GM12878 (cell line): ENCODE results near the gene WASF1. TPM values are rescaled to one million over a fixed set of nuclear protein-coding genes. Genes with fewer than 3 reads are reported as not detected.

Experiments used
- ATF7 ChIP-seq: fragments of 450-650 bp; IDR thresholded peaks from 2 replicates; pipeline ENCODE4 v1.6.1; 2016; ENCODE audit warnings: low read depth, mild to moderate bottlenecking
- EED ChIP-seq: sonication (generic); IDR thresholded peaks from 2 replicates; pipeline ENCODE4 v1.6.1; 2016; ENCODE audit warnings: antibody characterized with exemption, low read depth
- FOXM1 ChIP-seq: IDR thresholded peaks from 2 replicates; pipeline ENCODE4 v1.6.1; 2012; ENCODE audit warnings: low read depth, mild to moderate bottlenecking, inconsistent platforms, low read length, moderate library complexity
- IRF4 ChIP-seq: IDR thresholded peaks from 2 replicates; pipeline ENCODE4 v1.6.1; 2011; ENCODE audit warnings: low read depth, low read length
- MTA2 ChIP-seq: fragments of 450-650 bp; IDR thresholded peaks from 2 replicates; pipeline ENCODE4 v1.6.1; 2016; ENCODE audit warnings: low read depth, mild to moderate bottlenecking, moderate library complexity
- PML ChIP-seq: IDR thresholded peaks from 2 replicates; pipeline ENCODE4 v1.6.1; 2012; ENCODE audit warnings: low read length, inconsistent platforms
- POLR2A ChIP-seq: IDR thresholded peaks from 2 replicates; pipeline ENCODE4 v1.6.1; 2011; ENCODE audit warnings: low read depth, mild to moderate bottlenecking, low read length
- SIX5 ChIP-seq: IDR thresholded peaks from 2 replicates; pipeline ENCODE4 v1.6.1; 2011; ENCODE audit warnings: mild to moderate bottlenecking, low read depth, low read length, moderate library complexity; ENCODE audit not compliant: severe bottlenecking
- SP1 ChIP-seq: IDR thresholded peaks from one replicate; pipeline ENCODE4 v1.6.1; 2011; ENCODE audit warnings: low read depth, low read length
- SPI1 ChIP-seq: IDR thresholded peaks from 2 replicates; pipeline ENCODE4 v1.6.1; 2011; ENCODE audit warnings: low read depth, mild to moderate bottlenecking, low read length, moderate library complexity, borderline replicate concordance; ENCODE audit not compliant: insufficient read depth
- SREBF1 ChIP-seq: IDR thresholded peaks from 2 replicates; pipeline ENCODE4 v1.6.1; 2012; ENCODE audit warnings: mild to moderate bottlenecking, low read length
- STAT3 ChIP-seq: IDR thresholded peaks from 2 replicates; pipeline ENCODE4 v1.6.1; 2011; ENCODE audit warnings: low read depth, low read length, improper control_type of control experiment
- TBL1XR1 ChIP-seq: IDR thresholded peaks from 2 replicates; pipeline ENCODE4 v1.6.1; 2012; ENCODE audit warnings: low read depth, low read length, improper control_type of control experiment
- ZNF207 ChIP-seq: fragments of 450-650 bp; IDR thresholded peaks from 2 replicates; pipeline ENCODE4 v1.6.1; 2014; ENCODE audit warnings: antibody characterized with exemption, mild to moderate bottlenecking, borderline replicate concordance
- ZSCAN29 ChIP-seq: fragments of 450-650 bp; IDR thresholded peaks from 2 replicates; pipeline ENCODE4 v1.6.1; 2017; ENCODE audit warnings: mild to moderate bottlenecking, moderate library complexity
- polyA plus RNA-seq, 11 experiments: library from polyadenylated mRNA; depleted of rRNA in 4 of 11; unstranded in 6 of 11; stranded (reverse) in 5 of 11; fragments of >200 nt; fragmentation: Nextera tagmentation in 4 of 11; fragmentation: Illumina TruSeq in 1 of 11; extraction: Ambion mirVana in 4 of 11; extraction: Trizol in 1 of 11; gene quantifications; 1 replicate in 1 of 11; 2 replicates in 10 of 11; pipeline versions ENCODE4 v1.2.1 to v1.2.3, GENCODE V29; 2011 to 2016; ENCODE audit warnings: inconsistent platforms in 2 of 11, missing spikeins in 2 of 11, low read depth in 1 of 11
- total RNA-seq, 4 experiments: library from RNA; depleted of rRNA in 3 of 4; stranded (reverse); fragments of >200 nt in 3 of 4; fragmentation: Illumina TruSeq in 1 of 4; extraction: Trizol in 1 of 4; gene quantifications; 2 replicates each; pipeline versions ENCODE4 v1.2.1 to v1.2.3, GENCODE V29; 2013 to 2021
- TF ChIP-seq, protein P1 (sequence below): fragments of 450-650 bp; IDR thresholded peaks from 2 replicates; pipeline ENCODE4 v1.6.1; 2017; ENCODE audit warnings: mild to moderate bottlenecking, moderate library complexity
- TF ChIP-seq, protein P2 (sequence below): fragments of 450-650 bp; formaldehyde crosslinking; IDR thresholded peaks from 2 replicates; pipeline ENCODE4 v1.4.0; 2022; ENCODE audit warnings: mild to moderate bottlenecking, moderate library complexity
- TF ChIP-seq, protein P3 (sequence below): IDR thresholded peaks from 2 replicates; pipeline ENCODE4 v1.6.1; 2011; ENCODE audit warnings: borderline replicate concordance, low read depth, mild to moderate bottlenecking, moderate library complexity, low read length; ENCODE audit not compliant: insufficient read depth, poor library complexity, severe bottlenecking
- TF ChIP-seq, protein P4 (sequence below): fragments of 450-650 bp; IDR thresholded peaks from 2 replicates; pipeline ENCODE4 v1.6.1; 2014; ENCODE audit warnings: mild to moderate bottlenecking

The WASF1 gene
- total and polyA plus RNA-seq, 10 of the 15 experiments (the other 5 are each of a cell fraction or from before 2014, with no cell fraction given): 1.3 to 10.2 (median 4.5) TPM

DNA sequence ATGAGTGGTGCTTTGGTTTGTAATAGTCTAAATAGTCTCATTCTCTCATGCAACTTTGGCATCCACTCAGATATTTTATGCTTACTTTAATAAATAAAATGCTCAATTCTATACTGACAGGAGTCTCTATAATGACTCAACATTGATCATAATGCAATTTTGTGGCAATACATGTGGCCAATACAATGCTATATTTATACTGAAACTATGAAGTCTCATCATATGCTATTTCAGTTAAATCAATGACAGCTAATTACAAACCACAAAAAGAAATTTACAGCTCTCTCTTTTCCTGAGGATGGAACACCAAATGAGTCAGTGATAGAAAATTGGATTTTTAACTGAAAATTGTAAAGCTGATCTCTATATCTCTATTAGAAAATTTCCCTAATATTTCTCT lies 77.1 kb downstream of the WASF1 start (continued):
- TF ChIP-seq, protein P1, sequence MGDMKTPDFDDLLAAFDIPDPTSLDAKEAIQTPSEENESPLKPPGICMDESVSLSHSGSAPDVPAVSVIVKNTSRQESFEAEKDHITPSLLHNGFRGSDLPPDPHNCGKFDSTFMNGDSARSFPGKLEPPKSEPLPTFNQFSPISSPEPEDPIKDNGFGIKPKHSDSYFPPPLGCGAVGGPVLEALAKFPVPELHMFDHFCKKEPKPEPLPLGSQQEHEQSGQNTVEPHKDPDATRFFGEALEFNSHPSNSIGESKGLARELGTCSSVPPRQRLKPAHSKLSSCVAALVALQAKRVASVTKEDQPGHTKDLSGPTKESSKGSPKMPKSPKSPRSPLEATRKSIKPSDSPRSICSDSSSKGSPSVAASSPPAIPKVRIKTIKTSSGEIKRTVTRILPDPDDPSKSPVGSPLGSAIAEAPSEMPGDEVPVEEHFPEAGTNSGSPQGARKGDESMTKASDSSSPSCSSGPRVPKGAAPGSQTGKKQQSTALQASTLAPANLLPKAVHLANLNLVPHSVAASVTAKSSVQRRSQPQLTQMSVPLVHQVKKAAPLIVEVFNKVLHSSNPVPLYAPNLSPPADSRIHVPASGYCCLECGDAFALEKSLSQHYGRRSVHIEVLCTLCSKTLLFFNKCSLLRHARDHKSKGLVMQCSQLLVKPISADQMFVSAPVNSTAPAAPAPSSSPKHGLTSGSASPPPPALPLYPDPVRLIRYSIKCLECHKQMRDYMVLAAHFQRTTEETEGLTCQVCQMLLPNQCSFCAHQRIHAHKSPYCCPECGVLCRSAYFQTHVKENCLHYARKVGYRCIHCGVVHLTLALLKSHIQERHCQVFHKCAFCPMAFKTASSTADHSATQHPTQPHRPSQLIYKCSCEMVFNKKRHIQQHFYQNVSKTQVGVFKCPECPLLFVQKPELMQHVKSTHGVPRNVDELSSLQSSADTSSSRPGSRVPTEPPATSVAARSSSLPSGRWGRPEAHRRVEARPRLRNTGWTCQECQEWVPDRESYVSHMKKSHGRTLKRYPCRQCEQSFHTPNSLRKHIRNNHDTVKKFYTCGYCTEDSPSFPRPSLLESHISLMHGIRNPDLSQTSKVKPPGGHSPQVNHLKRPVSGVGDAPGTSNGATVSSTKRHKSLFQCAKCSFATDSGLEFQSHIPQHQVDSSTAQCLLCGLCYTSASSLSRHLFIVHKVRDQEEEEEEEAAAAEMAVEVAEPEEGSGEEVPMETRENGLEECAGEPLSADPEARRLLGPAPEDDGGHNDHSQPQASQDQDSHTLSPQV: no peak
- TF ChIP-seq ZSCAN29 (no peak), ZNF207 (no peak), STAT3 (no peak), MTA2 (peak; percentile 49; the same call in 1 of the 2 replicates), IRF4 (no peak; the same call in 1 of the 2 replicates), SIX5 (no peak), EED (no peak), SPI1 (no peak), ATF7 (no peak), SREBF1 (no peak), TBL1XR1 (no peak), POLR2A (no peak), PML (peak; percentile 67; the same call in 1 of the 2 replicates), FOXM1 (peak; percentile 92), SP1 (no peak)
- TF ChIP-seq, protein P2, sequence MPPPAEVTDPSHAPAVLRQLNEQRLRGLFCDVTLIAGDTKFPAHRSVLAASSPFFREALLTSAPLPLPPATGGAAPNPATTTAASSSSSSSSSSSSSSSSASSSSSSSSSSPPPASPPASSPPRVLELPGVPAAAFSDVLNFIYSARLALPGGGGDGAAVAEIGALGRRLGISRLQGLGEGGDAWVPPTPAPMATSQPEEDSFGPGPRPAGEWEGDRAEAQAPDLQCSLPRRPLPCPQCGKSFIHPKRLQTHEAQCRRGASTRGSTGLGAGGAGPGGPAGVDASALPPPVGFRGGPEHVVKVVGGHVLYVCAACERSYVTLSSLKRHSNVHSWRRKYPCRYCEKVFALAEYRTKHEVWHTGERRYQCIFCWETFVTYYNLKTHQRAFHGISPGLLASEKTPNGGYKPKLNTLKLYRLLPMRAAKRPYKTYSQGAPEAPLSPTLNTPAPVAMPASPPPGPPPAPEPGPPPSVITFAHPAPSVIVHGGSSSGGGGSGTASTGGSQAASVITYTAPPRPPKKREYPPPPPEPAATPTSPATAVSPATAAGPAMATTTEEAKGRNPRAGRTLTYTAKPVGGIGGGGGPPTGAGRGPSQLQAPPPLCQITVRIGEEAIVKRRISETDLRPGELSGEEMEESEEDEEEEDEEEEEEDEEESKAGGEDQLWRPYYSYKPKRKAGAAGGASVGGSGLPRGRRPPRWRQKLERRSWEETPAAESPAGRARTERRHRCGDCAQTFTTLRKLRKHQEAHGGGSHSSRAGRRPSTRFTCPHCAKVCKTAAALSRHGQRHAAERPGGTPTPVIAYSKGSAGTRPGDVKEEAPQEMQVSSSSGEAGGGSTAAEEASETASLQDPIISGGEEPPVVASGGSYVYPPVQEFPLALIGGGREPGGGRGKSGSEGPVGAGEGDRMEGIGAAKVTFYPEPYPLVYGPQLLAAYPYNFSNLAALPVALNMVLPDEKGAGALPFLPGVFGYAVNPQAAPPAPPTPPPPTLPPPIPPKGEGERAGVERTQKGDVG (CRISPR knock-in tag): no peak
- TF ChIP-seq, protein P3, sequence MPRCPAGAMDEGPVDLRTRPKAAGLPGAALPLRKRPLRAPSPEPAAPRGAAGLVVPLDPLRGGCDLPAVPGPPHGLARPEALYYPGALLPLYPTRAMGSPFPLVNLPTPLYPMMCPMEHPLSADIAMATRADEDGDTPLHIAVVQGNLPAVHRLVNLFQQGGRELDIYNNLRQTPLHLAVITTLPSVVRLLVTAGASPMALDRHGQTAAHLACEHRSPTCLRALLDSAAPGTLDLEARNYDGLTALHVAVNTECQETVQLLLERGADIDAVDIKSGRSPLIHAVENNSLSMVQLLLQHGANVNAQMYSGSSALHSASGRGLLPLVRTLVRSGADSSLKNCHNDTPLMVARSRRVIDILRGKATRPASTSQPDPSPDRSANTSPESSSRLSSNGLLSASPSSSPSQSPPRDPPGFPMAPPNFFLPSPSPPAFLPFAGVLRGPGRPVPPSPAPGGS: no peak
- TF ChIP-seq, protein P4, sequence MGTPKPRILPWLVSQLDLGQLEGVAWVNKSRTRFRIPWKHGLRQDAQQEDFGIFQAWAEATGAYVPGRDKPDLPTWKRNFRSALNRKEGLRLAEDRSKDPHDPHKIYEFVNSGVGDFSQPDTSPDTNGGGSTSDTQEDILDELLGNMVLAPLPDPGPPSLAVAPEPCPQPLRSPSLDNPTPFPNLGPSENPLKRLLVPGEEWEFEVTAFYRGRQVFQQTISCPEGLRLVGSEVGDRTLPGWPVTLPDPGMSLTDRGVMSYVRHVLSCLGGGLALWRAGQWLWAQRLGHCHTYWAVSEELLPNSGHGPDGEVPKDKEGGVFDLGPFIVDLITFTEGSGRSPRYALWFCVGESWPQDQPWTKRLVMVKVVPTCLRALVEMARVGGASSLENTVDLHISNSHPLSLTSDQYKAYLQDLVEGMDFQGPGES: no peak
